NCI-H69 (cell line): ENCODE data around the gene DDAH1.

ENCODE experiments used
- DNase-seq: peaks from one replicate; lab custom pipeline; 2025; lab: John Stamatoyannopoulos, UW

Gene DDAH1

DNA sequence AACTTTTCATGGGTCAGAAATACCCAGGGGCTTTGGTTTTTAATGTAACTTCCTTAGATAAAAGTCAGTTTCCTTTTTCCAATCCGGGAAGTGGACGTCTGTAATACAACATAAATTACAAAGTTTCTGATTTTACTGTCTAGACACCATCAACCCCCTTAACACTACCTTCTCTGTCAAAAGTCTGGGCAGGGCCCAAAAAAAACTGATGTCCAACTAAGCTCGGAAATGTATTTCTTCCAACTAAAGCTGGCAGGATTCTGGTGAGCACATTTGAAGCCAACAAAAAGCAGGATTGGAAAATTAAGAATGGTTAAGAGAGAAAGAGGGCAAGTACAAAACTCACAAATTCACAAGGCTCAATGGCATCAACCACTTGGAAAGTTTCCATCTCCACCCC, 24.3 kb downstream of the DDAH1 start:
- no peak for DNase-seq

DNA sequence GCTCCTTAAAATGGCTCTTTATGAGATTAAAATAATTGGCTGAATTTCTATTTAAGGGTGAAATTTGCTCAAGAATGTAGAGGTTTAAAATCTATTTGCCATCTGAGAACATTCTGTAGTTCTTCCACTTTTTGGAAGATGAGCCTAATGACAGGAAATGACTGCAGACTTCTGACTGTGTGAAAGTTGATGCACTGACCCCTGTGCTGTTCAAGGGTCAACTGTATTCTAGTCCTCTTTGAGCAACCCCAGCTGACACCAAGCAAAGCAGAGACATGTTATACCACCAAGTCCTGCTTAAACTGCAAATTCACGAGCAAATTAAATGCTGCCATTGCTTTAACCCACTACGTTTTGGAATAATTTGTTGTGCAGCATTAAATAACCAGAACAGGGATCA, 26.6 kb downstream of the DDAH1 start:
- no peak for DNase-seq

- no peak for DNase-seq
These were observed 27.8 kb downstream of the DDAH1 start for GRCh38 chr1:85437139-85437538.

- no peak for DNase-seq
These were observed 31.9 kb downstream of the DDAH1 start for GRCh38 chr1:85433096-85433495.

DNA sequence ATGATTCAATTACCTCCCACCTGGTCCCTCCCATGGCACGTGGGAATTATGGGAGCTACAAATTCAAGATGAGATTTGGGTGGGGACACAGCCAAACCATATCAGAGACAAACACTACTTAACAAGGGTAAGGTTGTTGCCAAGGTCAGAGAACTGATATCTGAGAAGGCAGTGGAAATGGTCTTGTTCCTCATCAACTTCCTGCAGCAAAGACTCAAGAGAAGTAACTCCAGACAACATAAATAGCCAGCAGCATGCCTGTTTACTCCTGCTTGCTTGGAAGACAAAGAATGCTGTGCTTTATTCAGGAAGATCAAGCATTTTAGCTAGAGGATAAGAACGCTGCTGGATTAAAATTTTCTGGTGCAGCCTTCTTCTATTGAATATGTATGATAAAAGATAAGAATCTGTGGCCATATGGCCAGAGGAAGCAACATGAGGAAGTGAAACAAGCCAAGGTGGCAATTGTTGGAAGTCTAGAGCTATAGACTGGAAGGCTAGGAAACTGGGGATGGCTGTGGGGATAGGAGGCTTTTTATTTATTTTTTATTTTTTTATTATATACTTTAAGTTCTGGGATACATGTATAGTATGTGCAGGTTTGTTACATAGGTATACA, 36.4 kb downstream of the DDAH1 start:
- DNase-seq: no peak

- no peak for DNase-seq
These were observed 37.1 kb downstream of the DDAH1 start for GRCh38 chr1:85427849-85428248.

DNA sequence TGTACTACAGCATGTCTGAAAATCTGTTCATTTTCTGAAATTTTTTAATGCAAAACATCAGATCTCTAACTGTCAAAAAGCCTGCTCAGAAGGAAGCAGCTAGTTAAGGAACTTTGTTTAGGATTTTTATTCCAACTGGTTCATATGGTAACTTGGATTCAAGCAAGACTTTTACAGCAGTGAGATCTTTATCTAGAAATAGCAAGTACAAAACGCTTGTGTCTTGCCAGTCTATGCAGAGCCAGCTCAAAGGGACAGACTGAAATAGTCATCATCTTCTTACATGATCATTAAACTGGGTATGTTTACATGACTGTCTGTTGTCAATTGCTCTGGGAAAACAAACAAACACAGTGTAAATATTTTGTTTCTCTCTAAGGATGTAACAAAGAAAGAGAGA, 37.6 kb downstream of the DDAH1 start:
- DNase-seq: no peak

GRCh38 chr1:85421179-85421578, 43.8 kb downstream of the DDAH1 start:
- no peak for DNase-seq

DNA sequence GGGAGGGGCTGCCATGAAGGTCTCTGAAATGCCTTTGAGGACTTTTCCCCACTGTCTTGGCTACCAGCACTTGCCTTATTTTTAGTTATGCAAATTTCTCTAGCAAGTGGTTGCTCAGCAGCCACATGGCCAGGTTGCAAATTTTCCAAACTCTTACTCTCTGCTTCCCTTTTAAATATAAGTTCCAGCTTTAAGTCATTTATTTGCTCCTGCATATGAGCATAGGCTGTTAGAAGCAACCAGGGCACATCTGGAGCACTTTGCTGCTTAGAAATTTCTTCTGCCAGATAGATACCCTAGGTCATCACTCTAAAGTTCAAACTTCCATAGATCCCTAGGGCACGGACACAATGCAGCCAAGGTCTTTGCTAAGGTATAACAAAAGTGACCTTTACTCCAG, 44.8 kb downstream of the DDAH1 start:
- no peak for DNase-seq

GRCh38 chr1:85417876-85418275, 47.1 kb downstream of the DDAH1 start:
- DNase-seq: no peak

- no peak for DNase-seq
These were observed 47.9 kb downstream of the DDAH1 start for GRCh38 chr1:85417017-85417416.

GRCh38 chr1:85413169-85413568, 51.8 kb downstream of the DDAH1 start:
- DNase-seq: no peak

DNA sequence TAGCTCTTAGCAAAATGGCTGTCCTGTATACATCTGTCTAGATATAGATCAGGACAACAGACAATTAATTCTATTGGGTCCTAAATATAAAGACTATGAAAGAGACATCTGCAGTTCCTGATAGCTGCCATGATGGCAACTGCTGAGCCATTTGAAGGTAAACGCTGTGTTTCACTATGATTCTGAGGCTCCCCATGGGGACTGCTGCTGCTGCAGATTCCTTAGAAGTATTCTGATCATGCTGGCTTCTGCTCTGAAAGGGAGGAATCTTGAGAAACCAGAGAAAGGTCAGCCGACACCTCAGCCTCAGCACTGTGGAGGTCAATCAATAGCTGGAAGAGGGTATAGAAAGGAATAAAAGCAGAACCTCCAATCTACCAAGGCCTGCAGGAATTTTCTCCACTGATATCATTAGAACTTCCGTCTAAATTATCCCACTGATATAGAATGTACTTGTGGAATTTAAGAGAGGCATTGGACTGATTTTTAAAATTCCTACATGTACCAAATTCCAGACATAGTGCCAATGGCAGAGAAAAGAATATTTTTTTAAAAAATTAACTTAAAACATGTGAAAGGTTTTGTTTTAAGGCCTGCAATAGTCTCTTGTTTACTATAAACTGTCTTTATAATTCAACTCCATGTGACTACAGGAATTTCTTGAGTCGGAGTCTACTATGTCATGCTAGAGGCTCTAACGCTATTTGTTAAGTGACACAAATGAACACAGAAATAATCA, 53.2 kb downstream of the DDAH1 start:
- no peak for DNase-seq

- DNase-seq: no peak
These were observed 55.4 kb downstream of the DDAH1 start for GRCh38 chr1:85409516-85409915.

DNA sequence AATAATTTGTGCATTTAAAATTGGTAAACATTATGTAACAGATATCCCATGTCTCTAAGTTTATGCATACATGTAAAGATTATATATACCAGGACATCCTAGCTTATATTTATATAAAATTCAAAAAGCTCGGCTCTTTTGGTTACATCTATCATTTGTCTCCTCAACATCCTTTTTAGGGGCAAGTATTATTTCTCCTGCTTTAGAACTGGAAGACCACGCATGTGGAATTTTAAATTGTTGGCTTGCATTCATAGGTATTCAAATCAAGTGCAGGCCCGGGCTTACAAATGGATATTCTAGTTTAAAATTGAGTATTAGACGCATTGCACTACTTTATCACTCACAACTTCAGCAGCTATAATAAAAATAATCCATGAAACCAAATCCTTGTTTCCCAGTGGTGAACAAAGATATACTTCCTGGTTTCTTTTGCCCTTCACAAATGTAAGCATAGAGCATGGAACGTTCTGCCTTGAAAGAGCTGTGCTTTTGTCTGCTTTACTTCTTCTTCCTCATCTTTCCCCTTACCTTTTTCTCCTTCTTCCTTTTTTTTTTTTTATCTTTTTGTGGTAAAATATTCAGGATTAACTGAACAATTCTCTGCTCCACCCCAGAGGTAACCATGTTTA, 57.1 kb downstream of the DDAH1 start:
- DNase-seq: no peak

- no peak for DNase-seq
These were observed 57.9 kb downstream of the DDAH1 start for GRCh38 chr1:85406887-85407533.

DNA sequence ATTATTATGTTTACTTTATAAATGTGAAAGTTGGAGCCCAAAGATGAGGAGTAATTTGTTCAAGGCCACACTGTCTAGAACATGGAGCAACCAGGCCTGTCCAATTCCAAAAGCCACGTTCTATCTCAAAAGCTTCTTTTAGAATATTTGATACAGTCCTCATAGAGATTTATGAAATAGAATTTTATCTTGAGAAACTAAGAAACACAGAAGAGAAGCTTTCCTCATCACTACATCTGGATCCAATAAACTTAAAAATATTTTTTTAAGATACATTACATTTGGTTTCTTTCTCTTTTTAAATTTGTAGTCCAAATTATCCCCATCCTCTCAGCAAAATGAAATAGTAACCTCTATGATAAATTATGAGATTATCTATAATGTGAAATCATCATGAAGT, 58.9 kb downstream of the DDAH1 start:
- no peak for DNase-seq

- no peak for DNase-seq
These were observed 60.6 kb downstream of the DDAH1 start for GRCh38 chr1:85404408-85404807.

DNA sequence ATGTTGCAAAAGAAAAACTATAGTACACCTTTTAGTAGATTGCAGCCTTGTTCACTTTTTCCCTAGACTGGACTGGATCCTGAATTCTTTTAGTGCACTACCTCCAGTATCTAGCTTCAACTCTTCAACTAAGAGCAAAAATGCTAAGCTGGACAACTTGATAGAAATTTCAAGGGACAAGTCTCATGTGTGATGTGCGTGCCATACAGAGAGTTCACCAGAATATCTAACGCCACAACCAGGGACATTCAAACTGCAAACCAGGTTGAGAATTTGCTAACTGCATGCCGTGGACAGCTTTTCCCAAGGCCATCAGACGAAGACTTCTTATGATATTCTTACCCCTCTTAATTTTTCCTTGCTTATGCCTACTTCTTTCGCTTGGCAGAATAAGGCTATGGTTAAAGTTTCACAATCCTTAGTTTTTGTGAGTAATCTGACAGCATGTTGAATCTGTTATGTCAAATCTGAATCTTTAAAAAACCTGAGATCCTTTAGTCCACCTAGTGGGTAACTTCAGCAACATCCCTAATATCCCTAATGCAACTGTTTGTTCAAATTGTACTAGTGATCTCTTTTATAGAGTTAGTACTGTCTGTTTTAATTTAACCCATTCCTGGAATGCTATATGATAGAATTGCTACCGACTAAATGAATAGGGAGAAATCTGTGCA, 66.4 kb downstream of the DDAH1 start:
- DNase-seq: no peak

- no peak for DNase-seq
These were observed 67.4 kb downstream of the DDAH1 start for GRCh38 chr1:85397490-85398032.

DNA sequence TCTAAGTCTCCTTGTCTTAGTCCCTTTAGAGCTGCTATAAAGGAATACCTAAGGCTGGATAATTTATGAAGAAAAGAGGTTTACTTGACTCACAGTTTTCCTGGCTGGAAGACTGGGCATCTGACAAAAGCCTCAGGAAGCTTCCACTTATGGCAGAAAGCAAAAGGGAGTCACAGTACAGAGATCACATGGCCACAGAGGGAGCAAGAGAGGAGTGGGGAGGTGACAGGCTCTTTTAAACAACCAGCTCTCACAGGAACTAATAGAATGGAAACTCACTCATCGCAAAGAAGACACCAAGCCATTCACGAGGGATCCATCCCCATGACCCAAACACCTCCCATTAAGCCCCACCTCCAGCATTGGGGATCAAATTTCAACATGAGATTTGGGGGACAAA, 68.8 kb downstream of the DDAH1 start:
- no peak for DNase-seq

- no peak for DNase-seq
These were observed 70.8 kb downstream of the DDAH1 start for GRCh38 chr1:85394130-85394529.
